GM18861 (cell line): ENCODE data around the gene TCF7.

Source experiments
- ATAC-seq: cut with Tn5 transposase; IDR thresholded peaks from one replicate; pipeline ENCODE4 v1.9.1; 2021; ENCODE audit not compliant: unreplicated experiment

Gene TCF7

DNA sequence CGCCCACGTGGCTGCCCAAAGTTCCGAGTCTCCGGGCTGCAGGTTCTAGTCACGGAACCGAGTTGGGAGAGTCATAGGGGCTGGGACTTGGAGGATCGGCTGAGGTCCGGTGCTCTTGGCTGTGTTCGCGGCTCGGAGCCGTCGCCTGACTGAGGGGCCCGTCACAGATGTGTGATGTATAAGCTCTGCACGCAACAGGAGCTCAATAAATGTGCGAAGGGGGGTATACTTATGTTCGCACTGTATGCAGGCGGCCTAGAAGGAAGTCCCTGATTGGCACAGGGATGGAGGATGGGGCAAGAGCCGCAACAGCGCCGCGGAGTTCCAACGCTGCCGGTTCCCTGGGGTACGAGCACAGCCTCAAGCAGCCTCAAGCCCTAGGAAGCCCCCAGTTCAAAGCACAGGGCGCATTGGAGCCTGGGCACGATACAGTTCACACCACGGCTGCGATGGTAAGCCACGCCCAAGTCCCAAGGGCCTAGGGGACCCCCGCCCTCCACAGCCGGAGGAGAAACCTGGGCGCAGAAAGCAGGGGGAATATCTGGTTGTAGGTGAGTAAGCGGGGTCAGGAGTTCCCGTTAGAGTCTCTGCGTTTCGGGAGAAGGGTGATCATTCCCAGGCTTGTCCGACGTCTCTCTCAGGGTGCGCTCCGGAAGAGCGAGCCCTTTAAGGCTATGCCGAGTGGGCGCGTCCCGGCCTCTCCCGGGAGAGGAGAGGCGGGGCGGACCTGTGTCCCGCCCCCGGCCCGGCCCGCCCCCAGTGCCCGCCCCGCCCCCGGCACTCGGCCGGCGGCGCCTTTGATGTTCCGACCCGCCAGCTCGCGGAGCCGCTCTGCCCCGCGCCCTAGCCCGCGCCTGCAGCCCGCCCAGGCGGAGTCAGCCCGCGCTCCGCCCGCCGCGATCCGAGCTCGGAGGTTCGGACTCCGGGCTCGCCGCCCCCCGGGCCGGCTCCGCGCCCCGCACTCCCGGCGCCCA is at the start of gene TCF7:
TCF7 (plus strand) TSS at position 780 of the 974 bp plus-strand sequence. CDS start 226 bp downstream, outside the sequence.
- ATAC-seq: peak; percentile 66

DNA sequence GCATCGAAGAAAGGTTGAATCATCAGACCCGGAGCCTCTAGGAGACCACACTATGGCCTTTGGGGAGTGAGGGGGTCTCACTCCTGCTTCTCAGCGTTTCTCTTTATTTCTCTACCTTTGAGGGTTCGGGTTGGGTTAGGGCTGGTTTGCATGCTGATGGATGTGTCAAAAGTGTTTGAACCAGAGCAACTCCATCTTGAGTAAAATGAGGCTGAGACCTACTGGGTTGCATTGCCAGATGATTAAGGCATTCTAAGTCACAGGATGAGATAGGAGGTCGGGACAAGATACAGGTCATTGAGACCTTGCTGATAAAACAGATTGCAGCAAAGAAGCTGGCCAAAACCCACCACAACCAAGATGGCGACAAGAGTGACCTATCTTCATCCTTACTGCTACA is 44.9 kb upstream of the TCF7 start:
- no peak for ATAC-seq

DNA sequence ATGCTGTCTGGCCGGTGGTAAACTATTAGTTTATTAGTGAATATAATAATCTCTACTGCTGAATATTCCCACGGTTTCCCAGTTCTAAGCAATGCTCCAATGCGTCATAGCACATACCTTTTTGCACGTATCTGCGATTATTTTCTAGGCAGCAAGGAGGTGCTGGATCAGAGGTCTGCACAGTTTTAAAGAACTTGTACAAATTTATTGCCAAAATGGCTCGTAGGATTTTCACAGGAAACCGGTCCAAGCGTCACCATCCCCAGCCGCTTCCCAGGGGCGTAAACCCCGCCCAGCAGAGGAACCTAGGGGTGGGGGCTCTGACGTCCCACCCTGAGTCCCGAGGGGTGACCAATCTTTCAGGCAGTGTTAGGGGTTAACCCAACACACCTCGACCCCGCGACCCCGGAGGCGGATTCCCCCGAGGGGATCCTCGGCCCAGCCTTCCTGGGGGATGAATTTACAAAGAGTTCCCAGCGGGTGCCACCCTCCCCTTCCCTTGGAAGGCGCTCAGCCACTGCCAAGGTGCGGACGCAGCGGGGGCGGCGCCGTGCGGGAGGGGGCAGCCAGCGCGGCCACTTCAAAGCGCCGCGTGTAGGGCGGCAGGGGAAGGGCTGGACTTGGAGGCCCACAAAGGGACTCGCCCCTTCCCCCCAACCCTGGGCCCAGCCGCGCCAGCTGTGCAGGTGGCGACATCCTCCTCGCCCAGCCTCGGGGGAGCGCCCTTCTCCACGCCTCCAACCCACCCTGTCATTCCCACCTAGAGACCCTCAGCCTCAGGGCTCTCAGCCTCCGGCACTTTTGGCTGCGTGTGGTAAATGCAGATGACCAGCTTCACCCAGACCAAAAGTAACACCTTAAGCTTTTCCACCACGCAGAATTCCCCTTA is 43.5 kb upstream of the TCF7 start:
- ATAC-seq: no peak

DNA sequence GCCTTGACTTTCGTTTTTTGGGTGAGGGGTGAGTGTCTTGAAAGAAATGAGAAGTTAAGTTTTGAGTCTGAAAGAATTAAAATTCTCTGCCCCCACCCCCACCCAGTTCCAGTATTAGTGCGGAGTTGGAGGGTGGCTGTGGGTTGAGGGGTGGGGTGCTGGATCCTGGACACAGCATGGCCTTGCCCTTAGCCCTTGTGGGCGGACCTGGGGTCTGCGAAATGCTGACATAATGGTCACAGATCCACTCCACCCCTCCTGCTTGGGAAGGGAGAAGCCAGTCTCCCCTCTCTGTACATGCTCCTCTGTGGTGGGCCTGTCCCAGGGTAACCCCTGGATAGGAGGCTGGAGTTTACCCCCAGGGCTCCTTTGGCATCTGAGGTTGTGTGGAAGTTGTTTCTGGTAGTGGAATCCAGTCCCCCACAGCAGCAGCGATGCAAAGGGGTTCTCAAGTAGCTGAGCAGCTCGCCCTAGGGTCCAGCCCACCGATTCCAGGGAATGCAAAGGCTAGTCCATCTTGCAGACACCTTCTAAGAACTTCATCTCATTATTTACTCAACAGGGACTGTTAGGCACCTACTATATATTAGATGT is 42.8 kb upstream of the TCF7 start:
- no peak for ATAC-seq

DNA sequence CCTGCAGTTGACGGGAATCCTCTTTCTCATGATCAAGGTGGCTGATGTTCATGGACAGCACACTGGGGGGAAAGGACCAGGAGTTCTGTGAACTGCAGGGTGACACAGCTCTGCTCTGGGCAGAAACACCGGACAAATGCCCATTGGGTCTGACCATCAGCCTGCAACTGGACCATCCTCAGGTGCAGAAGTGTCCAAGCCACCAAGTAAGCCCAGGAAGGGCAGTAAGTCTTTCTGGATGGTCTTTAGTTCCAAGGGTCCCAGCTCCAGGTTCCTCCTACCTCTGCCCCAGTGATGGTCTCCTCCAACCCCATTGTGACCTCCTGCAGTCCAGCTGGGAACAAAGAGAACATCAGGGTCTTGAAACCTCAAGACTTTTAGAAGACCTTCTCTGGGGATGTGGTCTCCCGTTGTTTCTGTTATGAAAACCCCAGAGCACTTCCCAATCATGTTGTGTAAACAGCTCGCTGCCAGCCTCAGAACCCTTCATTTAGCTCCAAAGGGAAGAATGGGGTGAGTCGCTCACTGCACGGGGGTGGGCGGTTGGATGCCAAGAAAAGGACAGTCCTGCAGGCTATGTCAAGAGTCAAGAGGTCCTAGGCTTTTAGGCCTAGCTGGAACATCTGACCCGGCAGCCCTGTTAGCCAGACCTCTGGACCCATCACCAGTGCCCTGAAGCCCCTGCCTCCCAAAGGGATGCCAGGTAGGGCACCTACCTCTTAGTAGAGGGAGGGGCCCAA is 41.8 kb upstream of the TCF7 start:
- no peak for ATAC-seq

DNA sequence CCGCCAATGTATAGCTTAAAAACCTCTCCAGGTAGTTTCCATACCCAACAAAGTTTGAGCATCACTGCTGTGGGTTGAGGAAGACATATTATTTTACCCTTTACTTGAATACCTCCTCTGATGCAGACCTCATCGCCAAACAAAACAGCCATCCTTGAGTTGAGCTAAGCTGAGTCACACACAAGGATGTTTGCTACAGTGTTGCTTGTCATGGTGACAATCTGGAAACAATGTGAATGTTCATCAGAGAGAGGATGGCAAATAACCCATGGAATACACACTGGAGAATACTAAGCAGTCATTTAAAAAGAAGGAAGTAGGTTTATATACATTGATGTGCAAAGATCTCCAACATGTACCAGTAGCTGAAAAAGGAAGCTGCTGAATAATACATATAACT is 41.1 kb upstream of the TCF7 start:
- ATAC-seq: no peak

DNA sequence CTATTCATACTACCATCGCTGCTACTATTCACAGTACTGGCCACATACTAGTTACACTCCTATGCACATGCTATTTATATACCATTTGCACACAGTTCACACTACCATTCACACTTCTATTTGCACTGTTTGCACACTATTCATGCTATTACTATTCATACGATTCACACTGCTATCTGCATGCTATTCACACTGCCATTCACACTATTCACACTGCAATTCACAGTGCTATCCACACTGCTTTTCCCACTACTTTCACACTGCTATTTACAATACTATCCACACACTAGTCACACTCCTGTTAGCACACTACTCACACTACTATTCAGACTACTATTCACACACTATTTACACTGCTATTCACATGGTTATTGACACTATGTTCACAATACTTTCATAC is 39.4 kb upstream of the TCF7 start:
- ATAC-seq: no peak

DNA sequence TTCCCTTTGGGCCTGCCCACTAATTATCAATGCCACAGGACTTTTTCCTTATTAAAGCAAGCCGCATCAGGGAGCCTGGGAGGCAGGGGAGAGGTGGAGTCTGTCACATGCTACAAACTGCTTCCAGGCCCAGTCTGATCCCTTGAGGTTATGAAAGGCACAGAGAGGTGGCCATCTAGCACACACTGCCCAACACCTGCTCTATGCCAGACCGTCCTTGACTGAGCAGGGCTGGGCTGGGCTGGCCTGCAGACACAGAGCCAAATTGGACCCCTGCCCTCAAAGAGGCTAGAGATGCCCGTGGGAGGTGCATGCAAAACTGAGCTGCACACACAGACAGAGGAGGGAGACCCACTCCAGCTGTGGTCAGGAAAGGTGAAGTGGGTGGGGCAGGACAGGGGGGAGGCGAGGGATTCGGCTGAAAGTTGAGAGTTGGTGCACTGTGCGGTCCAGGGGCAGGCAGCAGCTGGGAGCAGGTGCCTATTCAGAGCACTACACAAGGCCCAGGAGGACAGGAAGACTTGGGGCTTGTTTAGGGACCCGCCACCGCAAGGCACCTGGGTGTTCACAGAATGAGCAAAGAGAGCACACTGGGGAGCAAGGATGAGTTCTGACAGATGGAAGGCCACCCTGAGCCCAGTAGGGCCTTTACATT is 36.4 kb upstream of the TCF7 start:
- no peak for ATAC-seq

DNA sequence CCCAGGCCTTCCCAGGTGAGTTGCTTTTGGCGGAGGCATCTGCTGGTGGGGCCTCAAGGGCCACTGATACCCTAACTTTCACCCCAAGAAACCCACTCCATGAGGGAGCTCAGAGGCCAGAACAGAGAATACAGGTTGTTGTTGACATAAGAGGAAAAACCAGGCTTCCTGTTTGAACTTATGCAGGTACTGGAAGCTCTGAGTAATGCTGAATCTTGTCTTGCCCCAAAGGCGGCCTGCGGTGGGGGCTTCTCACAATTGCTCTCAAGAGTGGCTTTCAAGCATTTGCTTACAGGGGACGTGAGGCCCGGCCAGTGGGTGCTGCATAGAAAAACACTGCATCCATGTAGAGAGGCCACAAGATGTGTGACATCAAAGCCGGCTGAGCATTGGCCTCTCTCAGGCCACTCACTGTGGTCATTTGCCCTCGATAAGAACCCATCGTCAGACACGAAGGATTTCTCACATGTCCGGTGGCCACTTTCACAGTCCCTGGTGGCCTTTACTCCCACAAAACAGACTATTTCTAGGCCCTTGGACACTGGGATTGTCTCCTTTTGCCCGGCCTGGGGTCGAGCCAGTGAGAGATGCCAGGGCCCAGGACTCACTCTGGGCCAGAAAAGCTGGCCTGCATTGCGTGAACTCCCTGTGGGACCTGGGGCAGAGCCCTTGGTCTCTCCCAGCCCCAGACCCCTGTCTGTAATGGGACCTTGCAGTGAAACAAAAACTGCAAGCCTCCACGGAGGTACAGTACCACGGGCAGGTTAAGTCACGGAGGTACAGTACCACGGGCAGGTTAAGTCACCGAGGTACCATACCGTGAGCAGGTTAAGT is 34.5 kb upstream of the TCF7 start:
- ATAC-seq: no peak

DNA sequence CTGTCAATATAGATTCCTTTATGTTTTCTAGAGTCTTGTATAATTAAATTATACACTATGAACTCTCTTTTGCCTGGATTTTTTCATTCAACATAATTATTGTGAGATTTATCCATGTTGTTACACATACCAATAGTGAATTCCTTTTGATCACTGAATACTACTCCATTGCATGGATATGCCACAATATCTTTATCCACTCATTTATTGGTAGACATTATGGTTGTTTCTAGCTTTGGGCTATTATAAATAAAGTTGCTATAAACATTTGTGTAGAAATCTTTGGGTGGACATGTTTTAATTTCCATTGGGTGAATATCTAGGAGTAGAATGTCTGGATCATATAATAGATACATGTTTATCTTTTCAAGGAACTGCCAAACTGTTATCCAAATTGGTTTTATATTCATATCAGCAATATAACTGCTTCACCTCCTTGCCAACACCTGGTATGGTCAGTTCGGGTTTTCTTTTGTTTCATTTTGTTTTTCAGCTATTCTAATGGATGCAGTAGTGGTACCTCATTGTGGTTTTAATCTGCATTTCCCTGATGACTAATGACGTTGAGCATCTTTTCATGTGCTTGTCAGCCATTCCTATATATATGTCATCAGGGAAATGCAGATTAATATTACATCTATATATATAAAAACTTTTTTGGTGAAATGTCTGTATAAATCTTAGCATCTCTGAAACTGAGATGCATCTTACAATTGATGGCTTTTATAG is 32.1 kb upstream of the TCF7 start:
- no peak for ATAC-seq

DNA sequence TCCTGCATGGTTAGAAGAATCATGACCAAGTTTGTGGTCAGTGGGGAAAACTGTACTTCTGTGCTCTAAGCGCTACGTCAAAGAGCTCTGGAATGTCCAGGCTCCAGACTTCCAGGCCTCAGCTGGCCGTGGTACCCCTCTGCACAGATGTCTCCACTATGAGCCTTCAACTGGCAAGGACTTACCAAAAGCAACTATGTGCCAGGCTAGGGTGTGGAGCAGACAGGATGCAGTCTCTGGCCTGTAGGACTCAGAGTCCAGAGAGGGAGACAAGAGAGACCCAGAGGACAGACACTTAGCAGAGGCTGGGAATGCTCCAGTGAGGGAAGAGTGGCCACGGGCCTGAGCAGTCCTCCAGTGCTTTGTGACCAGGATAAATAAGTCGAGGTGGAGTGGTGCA is 31.0 kb upstream of the TCF7 start:
- no peak for ATAC-seq

DNA sequence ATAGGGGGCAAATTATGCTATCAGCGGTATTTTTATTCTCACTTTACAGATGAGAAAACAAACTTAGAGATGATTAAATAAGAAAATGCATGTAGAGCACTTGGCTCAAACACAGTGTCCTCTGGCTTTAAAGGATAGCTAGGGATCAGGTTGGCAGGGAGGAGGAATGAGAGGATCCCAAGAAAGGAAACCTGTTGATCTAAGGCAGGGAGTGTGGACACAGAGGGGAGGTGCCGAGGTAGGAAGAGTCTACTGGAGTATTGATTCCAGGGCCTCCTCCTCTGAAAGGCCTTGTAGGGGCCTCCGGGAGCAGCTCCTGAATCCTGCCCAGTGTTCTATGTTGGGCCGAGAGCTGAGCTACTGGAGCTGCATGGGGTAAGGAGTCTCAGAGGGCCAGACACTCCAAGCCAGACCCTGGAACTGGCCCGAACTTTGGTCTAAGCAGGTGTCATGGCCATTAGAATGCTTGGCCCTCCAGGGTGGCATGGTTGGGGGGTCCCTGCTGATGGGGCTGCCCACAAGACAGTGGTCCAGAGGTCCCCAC is 30.4 kb upstream of the TCF7 start:
- ATAC-seq: no peak

DNA sequence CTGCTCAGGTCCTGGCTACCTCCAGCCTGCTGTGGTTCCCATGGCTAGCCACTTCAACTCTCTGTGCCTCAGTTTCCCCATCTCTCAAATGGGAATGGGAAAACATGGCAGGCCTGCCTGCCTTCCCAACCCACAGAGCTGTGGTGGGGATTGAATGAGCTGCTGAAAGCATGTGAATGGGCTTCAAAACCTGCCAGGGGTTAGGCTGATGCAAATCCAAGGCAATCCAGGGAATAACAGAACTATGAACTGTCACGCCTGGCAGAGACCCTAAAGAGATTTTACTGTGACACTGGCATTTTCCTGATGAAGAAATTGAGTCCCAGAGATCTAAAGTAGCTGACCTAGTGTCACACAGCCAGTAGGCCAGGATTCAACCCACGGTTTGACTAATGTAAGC is 29.9 kb upstream of the TCF7 start:
- no peak for ATAC-seq

DNA sequence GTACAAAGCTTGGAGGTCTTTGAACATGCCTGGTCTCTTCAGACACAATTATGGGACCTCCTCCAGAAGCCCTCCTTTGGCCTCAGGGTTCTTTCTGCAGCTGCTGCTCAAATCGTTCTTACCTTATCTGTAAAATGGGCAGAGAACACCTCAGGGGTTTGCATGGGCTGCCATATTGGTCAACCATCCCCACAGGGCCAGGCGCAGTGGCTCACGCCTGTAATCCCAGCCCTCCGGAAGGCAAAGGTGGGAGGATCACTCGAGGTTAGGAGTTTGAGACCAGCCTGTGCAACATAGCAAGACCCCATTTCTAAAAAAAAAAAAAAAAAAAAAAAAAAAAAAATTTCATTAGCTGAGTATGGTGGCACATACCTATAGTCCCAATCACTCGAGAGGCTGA is 29.1 kb upstream of the TCF7 start:
- no peak for ATAC-seq

DNA sequence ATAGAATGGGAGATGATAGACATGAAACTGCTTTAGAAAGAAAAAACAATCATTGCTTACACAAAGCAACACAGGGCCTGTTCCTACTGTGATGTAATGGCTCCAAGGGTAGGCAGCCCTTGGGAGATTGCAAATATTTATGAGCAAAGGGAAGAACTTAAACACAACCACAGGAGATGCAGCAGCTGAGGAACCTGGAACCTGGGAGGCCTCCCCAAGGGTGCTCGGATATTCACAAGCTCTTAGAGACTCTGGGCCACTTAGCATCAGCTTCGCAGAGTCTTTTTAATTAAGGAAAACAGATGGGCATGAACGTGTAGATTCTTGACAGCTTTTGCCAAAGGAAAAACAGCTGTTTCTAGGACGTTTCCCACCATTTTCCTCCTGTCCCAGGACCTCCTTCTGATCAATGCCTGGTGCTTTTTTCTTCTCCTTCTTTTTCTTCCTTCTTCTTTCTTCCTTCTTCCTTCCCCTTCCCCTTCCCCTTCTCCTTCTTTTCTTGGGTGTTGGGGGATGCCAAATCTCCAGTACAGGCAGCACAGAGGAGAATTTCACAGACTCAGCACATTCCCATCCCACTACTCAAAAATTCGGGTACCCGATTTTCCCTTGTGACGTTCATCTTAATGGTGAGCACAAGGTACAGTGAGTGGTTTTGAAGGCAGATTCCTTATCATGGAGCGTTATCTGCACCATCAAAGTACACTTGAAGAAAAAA is 28.1 kb upstream of the TCF7 start:
- ATAC-seq: no peak

DNA sequence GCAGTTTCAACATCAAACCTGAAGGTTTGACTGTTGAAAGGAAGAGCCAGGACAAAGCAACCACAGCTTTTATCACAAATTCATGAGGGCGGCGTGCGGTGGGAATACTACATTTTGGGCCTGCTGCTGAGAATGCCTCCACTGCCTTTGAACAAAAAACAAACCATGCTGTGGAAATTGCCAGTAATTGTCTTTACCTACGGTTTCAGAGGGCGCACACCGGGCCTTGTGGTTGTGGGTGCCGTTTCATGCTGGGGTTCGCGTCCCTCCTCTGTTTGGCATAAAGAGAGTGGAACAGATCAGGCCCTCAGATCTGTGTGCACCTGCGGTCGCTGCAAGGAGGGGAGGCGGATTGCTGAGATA is 27.6 kb upstream of the TCF7 start:
- no peak for ATAC-seq

DNA sequence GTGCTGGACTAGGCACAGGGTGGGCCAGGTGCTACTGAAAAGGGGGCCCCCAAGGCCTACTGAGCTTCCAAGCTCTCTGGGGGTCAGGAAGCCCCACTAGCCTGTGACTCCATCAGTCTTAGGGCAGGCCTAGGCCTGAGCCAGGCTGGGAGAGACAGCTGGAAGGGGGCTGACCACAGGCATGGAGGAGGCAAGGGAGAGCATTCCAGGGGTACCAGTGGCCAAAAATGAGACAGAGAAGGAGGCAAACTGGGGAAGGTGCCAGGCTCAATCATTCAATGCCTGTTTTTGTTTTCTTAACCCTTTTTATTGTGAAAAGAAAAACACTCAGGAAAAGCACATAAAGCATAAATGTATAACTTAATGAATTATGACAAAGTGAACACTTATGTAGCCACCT is 26.2 kb upstream of the TCF7 start:
- ATAC-seq: no peak

DNA sequence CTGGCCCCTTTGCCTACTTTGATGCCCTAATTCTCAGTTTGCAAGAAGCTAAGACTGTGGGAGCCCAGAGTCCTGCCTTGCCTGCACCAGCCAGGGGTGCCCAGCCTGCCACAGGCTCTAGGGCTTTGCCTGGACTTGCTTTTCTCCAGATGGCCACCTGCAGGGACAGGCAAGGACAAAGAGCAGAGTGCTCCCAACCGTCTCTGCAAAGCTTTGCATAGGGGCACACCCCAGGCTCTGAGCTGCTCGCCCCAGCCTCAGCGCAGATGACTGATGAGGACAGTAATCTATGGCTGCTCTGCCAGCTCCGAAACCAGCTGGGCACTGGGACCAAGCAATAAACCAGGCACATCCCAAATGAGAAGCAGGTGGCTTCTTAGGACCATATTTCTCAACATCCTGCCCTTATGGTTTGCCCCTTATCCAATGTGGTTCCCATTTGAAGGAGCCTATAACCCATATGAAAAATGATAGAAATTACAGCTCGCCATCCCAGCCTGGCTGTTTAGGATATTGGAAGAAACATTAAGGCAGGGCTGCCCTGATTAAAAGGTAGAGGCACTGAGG is 25.4 kb upstream of the TCF7 start:
- no peak for ATAC-seq
